ENCODE data around the gene THSD4.

Gene THSD4

GRCh38 chr15:71597126-71597525 lies 481.9 kb downstream of the THSD4 start:
- no peak for TF ChIP-seq CTCF (IDR thresholded peaks at IDR 0.05; ENCODE audit: control extremely low read depth, extremely low read depth, low read depth, missing control alignments)
- no peak for DNase-seq (ENCODE audit: extremely low spot score)
- CTCF ChIA-PET: interaction anchor here (1.5 kb wide), 1 partner anchor 18 kb away, joined by 4 read pairs; no protein-coding TSS in a partner anchor
- POLR2A ChIA-PET: no interaction called here

GRCh38 chr15:71597637-71598036 lies 482.4 kb downstream of the THSD4 start:
- POLR2A ChIA-PET: no interaction called here
- CTCF ChIA-PET: interaction anchor here (1.5 kb wide), 1 partner anchor 17 kb away, joined by 4 read pairs; no protein-coding TSS in a partner anchor

GRCh38 chr15:71598741-71599140 lies 483.5 kb downstream of the THSD4 start:
- CTCF ChIA-PET: no interaction called here
- no peak for DNase-seq (ENCODE audit: extremely low spot score)
- no peak for TF ChIP-seq CTCF (IDR thresholded peaks at IDR 0.05; ENCODE audit: control extremely low read depth, extremely low read depth, low read depth, missing control alignments)
- POLR2A ChIA-PET: no interaction called here

More at GRCh38 chr15:71597637-71598036, 482.4 kb downstream of the THSD4 start:
- DNase-seq (ENCODE audit: extremely low spot score): no peak
- no peak for TF ChIP-seq CTCF (IDR thresholded peaks at IDR 0.05; ENCODE audit: control extremely low read depth, extremely low read depth, low read depth, missing control alignments)

- no peak for DNase-seq (ENCODE audit: extremely low spot score)
- CTCF ChIA-PET: interaction anchor here (1.1 kb wide), 1 partner anchor 25 kb away, joined by 3 read pairs; no protein-coding TSS in a partner anchor
- no peak for TF ChIP-seq CTCF (IDR thresholded peaks at IDR 0.05; ENCODE audit: control extremely low read depth, extremely low read depth, low read depth, missing control alignments)
- POLR2A ChIA-PET: no interaction called here
Observed at GRCh38 chr15:71599418-71600151, 484.3 kb downstream of the THSD4 start.

- TF ChIP-seq CTCF (IDR thresholded peaks at IDR 0.05; ENCODE audit: control extremely low read depth, extremely low read depth, low read depth, missing control alignments): no peak
- POLR2A ChIA-PET: no interaction called here
- CTCF ChIA-PET: interaction anchor here (1.1 kb wide), 1 partner anchor 25 kb away, joined by 3 read pairs; no protein-coding TSS in a partner anchor
- no peak for DNase-seq (ENCODE audit: extremely low spot score)
Observed at GRCh38 chr15:71600237-71600636, 485.0 kb downstream of the THSD4 start.

GRCh38 chr15:71601038-71601834 lies 486.0 kb downstream of the THSD4 start:
- CTCF ChIA-PET: no interaction called here
- POLR2A ChIA-PET: no interaction called here
- DNase-seq (ENCODE audit: extremely low spot score): no peak
- TF ChIP-seq CTCF (IDR thresholded peaks at IDR 0.05; ENCODE audit: control extremely low read depth, extremely low read depth, low read depth, missing control alignments): no peak

Measured in GM10248 (cell line).